SH-SY5Y (cell line): Measurements from ENCODE around the gene SNORC.

Experiments used
- GATA2 ChIP-seq: IDR thresholded peaks from 2 replicates; pipeline ENCODE4 v1.6.1; 2011; ENCODE audit warnings: mild to moderate bottlenecking, low read depth, low read length
- GATA3 ChIP-seq: IDR thresholded peaks from 2 replicates; pipeline ENCODE4 v1.6.1; 2011; ENCODE audit warnings: low read depth, mild to moderate bottlenecking, low read length, moderate library complexity

DNA sequence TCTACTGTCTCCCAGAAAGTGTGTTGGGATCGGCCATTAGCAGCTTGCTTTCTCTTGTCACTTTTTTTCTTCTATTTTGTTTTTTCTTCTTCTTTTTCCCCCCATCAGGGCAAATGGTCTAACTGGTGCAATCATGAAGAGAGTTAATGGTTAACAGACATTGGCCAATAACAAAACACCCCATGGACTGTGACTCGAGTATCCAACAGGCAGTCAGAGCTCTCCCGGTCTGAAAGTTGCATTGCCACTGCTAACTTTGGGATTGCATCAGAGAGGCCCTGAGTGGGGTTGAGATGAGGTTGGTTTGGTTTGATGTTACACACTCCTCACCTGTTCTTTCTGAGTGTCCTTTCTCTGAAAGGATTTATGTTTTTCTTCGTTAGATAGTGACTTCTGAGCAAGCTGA lies 12.9 kb upstream of the SNORC start:
- TF ChIP-seq GATA2 (no peak), GATA3 (no peak)
